ENCODE data around the gene ANTXR2.

Gene ANTXR2

DNA sequence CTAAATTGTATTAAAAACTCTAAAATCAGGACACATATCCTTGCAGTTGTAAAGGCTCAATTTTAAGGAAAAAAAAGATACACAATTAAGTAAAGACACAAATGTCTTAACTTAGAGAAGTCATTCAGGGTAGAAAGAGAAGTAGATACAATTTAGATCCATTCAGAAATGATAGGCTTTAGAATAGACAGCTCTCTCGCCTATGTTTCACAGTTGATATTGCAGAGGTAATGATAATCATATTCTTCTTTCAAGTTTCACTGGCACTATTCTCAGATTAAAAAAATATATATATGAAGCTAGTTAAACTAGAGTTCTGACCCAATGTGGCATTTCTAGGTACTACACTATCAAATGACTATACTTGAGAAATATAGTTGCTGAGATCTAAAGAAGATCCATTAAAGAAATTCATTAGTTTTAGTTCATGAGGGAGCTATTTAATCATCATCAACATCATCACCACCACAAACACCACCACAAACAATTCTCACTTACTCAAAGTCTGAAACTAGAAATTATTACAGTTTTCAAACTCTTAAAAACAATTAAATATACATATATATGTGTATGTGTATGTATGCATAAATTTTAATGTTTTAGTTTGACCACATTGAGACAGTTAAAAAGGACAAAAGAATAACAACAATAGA lies 93.1 kb downstream of the ANTXR2 start:
- Histone ChIP-seq H3K27me3 (ENCODE audit: insufficient read depth, low read length, poor library complexity) (no peaks in the 10 kb centered on the region), H3K9ac (ENCODE audit: low read length) (no peak overlapping the region), H2AK5ac (ENCODE audit: low read length) (no peak overlapping the region), H3K36me3 (ENCODE audit: control insufficient read depth, insufficient read depth, low read length) (no peaks in the 10 kb centered on the region), H3K79me2 (ENCODE audit: control insufficient read depth, insufficient read depth, low read length) (no peaks in the 10 kb centered on the region), H3K4me3 (ENCODE audit: low read length) (no peak overlapping the region), H3K4me1 (ENCODE audit: control insufficient read depth, low read depth, low read length) (no peaks in the 10 kb centered on the region), H3K56ac (ENCODE audit: low read length) (no peak overlapping the region), H2BK120ac (ENCODE audit: low read depth, low read length) (no peak overlapping the region), H3K4me2 (ENCODE audit: low read length) (no peak overlapping the region), H4K5ac (ENCODE audit: low read length) (no peak overlapping the region), H2BK5ac (ENCODE audit: low read length) (no peak overlapping the region), H2BK15ac (replicated peaks; ENCODE audit: low read depth) (no peak overlapping the region), H3K4ac (ENCODE audit: low read depth, low read length) (no peak overlapping the region), H4K8ac (ENCODE audit: low read depth, low read length) (no peak overlapping the region), H3K23ac (ENCODE audit: low read length) (no peak overlapping the region), H3K27ac (ENCODE audit: low read depth, low read length) (no peak overlapping the region), H3K79me1 (ENCODE audit: low read length) (no peaks in the 10 kb centered on the region), H3K18ac (ENCODE audit: low read length) (no peak overlapping the region)
- DNase-seq = no peak
- no CpG with 5 or more reads among the region's 1 CpG for WGBS (ENCODE audit: extremely low coverage, insufficient coverage, low lambda C conversion rate)

DNA sequence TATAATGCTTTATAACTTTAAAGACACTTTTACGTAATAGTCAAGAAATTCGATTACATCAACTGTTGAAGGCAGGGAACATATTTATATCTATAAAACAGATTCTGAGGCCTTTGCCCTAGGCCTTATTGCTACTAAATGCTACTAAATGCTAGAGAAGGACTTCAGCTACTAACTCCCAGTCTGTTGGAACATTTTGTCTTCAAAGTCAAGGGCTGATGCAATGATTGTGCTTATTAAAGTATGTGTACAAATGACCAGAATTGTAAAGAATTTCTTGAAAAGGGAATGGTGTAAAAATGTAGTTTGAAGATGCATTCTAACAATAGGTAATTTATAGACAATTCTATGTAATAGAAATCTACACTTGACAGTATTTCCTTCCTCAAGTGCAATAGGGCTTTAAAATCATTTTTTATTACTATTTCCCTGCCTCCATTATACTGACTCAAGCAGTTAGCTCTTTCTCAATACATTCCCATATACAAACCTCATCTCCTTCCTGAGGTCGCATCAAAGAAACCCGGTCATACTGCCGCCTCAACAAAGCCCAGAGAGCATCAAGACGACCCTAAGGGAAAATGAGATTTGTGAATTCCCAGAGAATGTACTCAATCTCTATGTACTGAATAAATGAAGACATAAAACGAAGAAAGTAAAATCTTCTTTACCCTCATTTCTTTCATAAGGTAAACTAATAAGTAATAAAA lies 95.7 kb downstream of the ANTXR2 start:
- no peak overlapping the region for H3K4ac ChIP-seq (ENCODE audit: low read depth, low read length)
- H3K79me1 ChIP-seq (ENCODE audit: low read length) = no peaks in the 10 kb centered on the region
- H3K4me1 ChIP-seq (ENCODE audit: control insufficient read depth, low read depth, low read length) = no peaks in the 10 kb centered on the region
- no peak overlapping the region for H3K4me3 ChIP-seq (ENCODE audit: low read length)
- H4K5ac ChIP-seq (ENCODE audit: low read length) = no peak overlapping the region
- H3K36me3 ChIP-seq (ENCODE audit: control insufficient read depth, insufficient read depth, low read length) = no peaks in the 10 kb centered on the region
- no peak overlapping the region for H3K18ac ChIP-seq (ENCODE audit: low read length)
- no peak overlapping the region for H3K9ac ChIP-seq (ENCODE audit: low read length)
- no peak overlapping the region for H2BK15ac ChIP-seq (replicated peaks; ENCODE audit: low read depth)
- H3K23ac ChIP-seq (ENCODE audit: low read length) = no peak overlapping the region
- DNase-seq = no peak
- no peak overlapping the region for H3K27ac ChIP-seq (ENCODE audit: low read depth, low read length)
- no peaks in the 10 kb centered on the region for H3K27me3 ChIP-seq (ENCODE audit: insufficient read depth, low read length, poor library complexity)
- no peaks in the 10 kb centered on the region for H3K79me2 ChIP-seq (ENCODE audit: control insufficient read depth, insufficient read depth, low read length)
- no peak overlapping the region for H4K8ac ChIP-seq (ENCODE audit: low read depth, low read length)
- H2BK5ac ChIP-seq (ENCODE audit: low read length) = no peak overlapping the region
- no peak overlapping the region for H2AK5ac ChIP-seq (ENCODE audit: low read length)
- no peak overlapping the region for H2BK120ac ChIP-seq (ENCODE audit: low read depth, low read length)
- H3K4me2 ChIP-seq (ENCODE audit: low read length) = no peak overlapping the region
- WGBS (ENCODE audit: extremely low coverage, insufficient coverage, low lambda C conversion rate) = no CpG with 5 or more reads among the region's 7 CpGs
- H3K56ac ChIP-seq (ENCODE audit: low read length) = no peak overlapping the region

DNA sequence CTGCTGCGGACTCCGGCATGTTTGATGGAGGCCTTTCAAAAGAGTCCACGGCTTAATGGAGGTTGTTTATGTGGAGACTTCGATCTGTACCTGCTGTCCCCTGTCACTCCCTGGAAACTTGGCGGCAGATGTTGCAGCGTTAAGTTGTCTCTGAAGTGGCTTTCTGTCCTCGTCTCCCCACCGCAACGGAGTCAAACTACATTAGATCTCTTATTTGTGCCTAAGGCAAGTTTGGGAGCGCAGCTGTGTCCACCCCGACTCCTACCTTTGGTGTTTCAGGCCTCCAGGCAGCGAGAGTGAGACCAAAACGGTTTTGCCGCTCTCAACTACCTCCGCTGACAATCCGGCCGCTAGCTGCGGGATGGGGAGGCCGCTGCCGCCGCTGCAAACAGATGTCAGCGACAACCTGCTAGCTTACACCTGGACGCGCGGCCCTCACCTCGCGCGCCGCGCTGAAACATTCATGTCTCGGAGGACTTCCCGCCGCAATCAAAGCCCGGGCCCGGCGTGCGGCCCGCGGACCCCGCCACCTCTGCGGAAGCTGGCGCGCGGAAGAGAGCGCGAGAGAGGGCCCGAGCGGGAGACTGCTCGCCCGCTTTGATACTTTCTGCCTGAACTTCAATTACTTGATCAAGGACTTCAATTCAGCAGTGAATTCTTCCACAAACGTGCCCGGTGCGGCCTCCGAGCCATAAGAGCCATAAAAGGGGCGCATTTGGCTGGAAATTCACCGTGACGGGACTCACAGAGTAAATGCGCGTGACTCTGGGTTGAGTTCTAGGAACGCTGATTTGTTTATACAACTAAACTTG lies 108.4 kb downstream of the ANTXR2 start:
- Histone ChIP-seq H4K5ac (ENCODE audit: low read length) (no peak overlapping the region), H3K4me1 (ENCODE audit: control insufficient read depth, low read depth, low read length) (no peaks in the 10 kb centered on the region), H3K79me2 (ENCODE audit: control insufficient read depth, insufficient read depth, low read length) (no peaks in the 10 kb centered on the region), H3K4me3 (ENCODE audit: low read length) (peak overlapping the region; percentile 15), H4K8ac (ENCODE audit: low read depth, low read length) (no peak overlapping the region), H3K27ac (ENCODE audit: low read depth, low read length) (no peak overlapping the region), H2BK5ac (ENCODE audit: low read length) (no peak overlapping the region), H3K23ac (ENCODE audit: low read length) (no peak overlapping the region), H3K79me1 (ENCODE audit: low read length) (no peaks in the 10 kb centered on the region), H2BK120ac (ENCODE audit: low read depth, low read length) (no peak overlapping the region), H3K36me3 (ENCODE audit: control insufficient read depth, insufficient read depth, low read length) (no peaks in the 10 kb centered on the region), H3K4ac (ENCODE audit: low read depth, low read length) (no peak overlapping the region), H3K9ac (ENCODE audit: low read length) (peak overlapping the region; percentile 65), H3K18ac (ENCODE audit: low read length) (no peak overlapping the region), H2AK5ac (ENCODE audit: low read length) (no peak overlapping the region), H3K27me3 (ENCODE audit: insufficient read depth, low read length, poor library complexity) (no peaks in the 10 kb centered on the region), H2BK15ac (replicated peaks; ENCODE audit: low read depth) (no peak overlapping the region), H3K4me2 (ENCODE audit: low read length) (peak overlapping the region; percentile 66), H3K56ac (ENCODE audit: low read length) (peak overlapping the region; percentile 71)
- DNase-seq = peak; percentile 70
- WGBS (ENCODE audit: extremely low coverage, insufficient coverage, low lambda C conversion rate) = no CpG with 5 or more reads among the region's 60 CpGs

DNA sequence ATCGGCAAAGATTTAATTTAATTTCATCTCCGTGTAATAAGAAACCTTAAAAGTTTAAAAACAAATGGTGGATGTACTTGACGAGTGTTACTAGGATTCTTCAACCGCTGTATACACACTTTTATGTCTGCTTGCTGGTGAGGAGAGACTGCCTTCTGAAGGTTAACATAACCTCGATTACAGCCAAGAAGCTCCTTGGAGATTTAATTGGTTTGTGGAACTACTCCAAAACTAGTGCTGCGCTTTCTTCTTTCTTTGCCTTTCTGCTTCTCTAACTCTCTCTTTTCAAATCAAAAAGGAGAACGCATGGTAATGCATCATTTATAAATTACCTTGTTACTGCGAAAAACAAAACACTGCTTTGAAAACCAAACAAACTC lies 109.0 kb downstream of the ANTXR2 start:
- no peak overlapping the region for H3K27ac ChIP-seq (ENCODE audit: low read depth, low read length)
- H3K9ac ChIP-seq (ENCODE audit: low read length) = no peak overlapping the region
- H3K4me2 ChIP-seq (ENCODE audit: low read length) = no peak overlapping the region
- H3K27me3 ChIP-seq (ENCODE audit: insufficient read depth, low read length, poor library complexity) = no peaks in the 10 kb centered on the region
- no peaks in the 10 kb centered on the region for H3K36me3 ChIP-seq (ENCODE audit: control insufficient read depth, insufficient read depth, low read length)
- H3K79me1 ChIP-seq (ENCODE audit: low read length) = no peaks in the 10 kb centered on the region
- no peak overlapping the region for H2BK15ac ChIP-seq (replicated peaks; ENCODE audit: low read depth)
- no peak overlapping the region for H3K56ac ChIP-seq (ENCODE audit: low read length)
- H3K4ac ChIP-seq (ENCODE audit: low read depth, low read length) = no peak overlapping the region
- no peak overlapping the region for H4K8ac ChIP-seq (ENCODE audit: low read depth, low read length)
- H2BK120ac ChIP-seq (ENCODE audit: low read depth, low read length) = no peak overlapping the region
- no peak overlapping the region for H2AK5ac ChIP-seq (ENCODE audit: low read length)
- no peak overlapping the region for H3K4me3 ChIP-seq (ENCODE audit: low read length)
- H4K5ac ChIP-seq (ENCODE audit: low read length) = peak overlapping the region; percentile 40
- DNase-seq = no peak
- no peak overlapping the region for H2BK5ac ChIP-seq (ENCODE audit: low read length)
- no peaks in the 10 kb centered on the region for H3K4me1 ChIP-seq (ENCODE audit: control insufficient read depth, low read depth, low read length)
- H3K79me2 ChIP-seq (ENCODE audit: control insufficient read depth, insufficient read depth, low read length) = no peaks in the 10 kb centered on the region
- H3K23ac ChIP-seq (ENCODE audit: low read length) = no peak overlapping the region
- H3K18ac ChIP-seq (ENCODE audit: low read length) = no peak overlapping the region
- WGBS (ENCODE audit: extremely low coverage, insufficient coverage, low lambda C conversion rate) = no CpG with 5 or more reads among the region's 8 CpGs

DNA sequence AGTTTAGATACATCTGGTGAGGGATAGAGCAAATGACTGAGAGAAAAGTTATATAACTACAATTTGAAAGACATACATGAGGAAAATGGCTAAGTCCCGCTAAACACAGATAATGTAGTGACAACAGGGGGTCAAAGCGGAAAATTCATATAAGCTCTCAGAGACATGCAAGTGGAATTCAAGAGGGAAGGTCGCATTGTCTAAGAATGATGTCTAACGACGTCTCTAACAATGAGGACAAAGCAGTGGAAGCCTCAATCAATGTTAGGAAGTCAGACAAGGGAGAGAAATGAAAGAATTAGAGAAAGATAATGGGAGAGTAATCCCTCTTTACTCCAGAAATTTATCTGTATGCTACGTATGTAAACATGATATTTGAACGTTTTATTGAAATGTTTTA lies 113.4 kb downstream of the ANTXR2 start:
- Histone ChIP-seq H3K79me2 (ENCODE audit: control insufficient read depth, insufficient read depth, low read length) (no peaks in the 10 kb centered on the region), H3K18ac (ENCODE audit: low read length) (no peak overlapping the region), H4K5ac (ENCODE audit: low read length) (no peak overlapping the region), H3K9ac (ENCODE audit: low read length) (no peak overlapping the region), H2BK5ac (ENCODE audit: low read length) (no peak overlapping the region), H3K79me1 (ENCODE audit: low read length) (no peaks in the 10 kb centered on the region), H2BK120ac (ENCODE audit: low read depth, low read length) (no peak overlapping the region), H4K8ac (ENCODE audit: low read depth, low read length) (no peak overlapping the region), H3K4ac (ENCODE audit: low read depth, low read length) (no peak overlapping the region), H3K56ac (ENCODE audit: low read length) (no peak overlapping the region), H2AK5ac (ENCODE audit: low read length) (no peak overlapping the region), H3K23ac (ENCODE audit: low read length) (no peak overlapping the region), H3K27ac (ENCODE audit: low read depth, low read length) (no peak overlapping the region), H3K27me3 (ENCODE audit: insufficient read depth, low read length, poor library complexity) (no peaks in the 10 kb centered on the region), H3K4me1 (ENCODE audit: control insufficient read depth, low read depth, low read length) (no peaks in the 10 kb centered on the region), H3K36me3 (ENCODE audit: control insufficient read depth, insufficient read depth, low read length) (no peaks in the 10 kb centered on the region), H3K4me3 (ENCODE audit: low read length) (no peak overlapping the region), H3K4me2 (ENCODE audit: low read length) (no peak overlapping the region), H2BK15ac (replicated peaks; ENCODE audit: low read depth) (no peak overlapping the region)
- no CpG with 5 or more reads among the region's 7 CpGs for WGBS (ENCODE audit: extremely low coverage, insufficient coverage, low lambda C conversion rate)
- DNase-seq = peak; percentile 14
